H1 (cell line): Measurements from ENCODE around the gene PDGFD. TPM values are rescaled to one million over a fixed set of nuclear protein-coding genes. Genes with fewer than 3 reads are reported as not detected.

ENCODE experiments used
- CTCF ChIA-PET: fragments of 300-600 bp; sonication (Branson Sonifier 250); formaldehyde crosslinking; loops from one replicate; lab custom pipeline; 2021; ENCODE audit not compliant: partially characterized antibody; lab: Charles Lee
- POLR2A ChIA-PET: fragments of 300-600 bp; sonication (Branson Sonifier 250); formaldehyde crosslinking; loops from one replicate; lab custom pipeline; 2021; ENCODE audit warnings: inconsistent platforms; ENCODE audit not compliant: partially characterized antibody; lab: Charles Lee
- DNase-seq, 2 experiments: peaks; one replicate each; pipeline versions ENCODE4 v3.0.0 to v3.0.0-alpha.2; 2010 to 2022; ENCODE audit warnings: low spot score in 2 of 2, low read depth in 1 of 2, mixed read lengths in 1 of 2
- FAIRE-seq: peaks from 2 replicates; lab custom pipeline; 2011; peaks lifted over from hg19 to GRCh38; lab: Jason Lieb, UNC
- H2AFZ ChIP-seq: 2 replicates; pipeline ENCODE4 v1.8.1; 2012; ENCODE audit warnings: low read length, inconsistent platforms
- H2AK5ac ChIP-seq: 2 replicates; pipeline ENCODE4 v1.6.1; 2013; ENCODE audit warnings: low read depth, low read length
- H2BK120ac ChIP-seq: replicated peaks from 2 replicates; pipeline ENCODE3; 2013; ENCODE audit warnings: low read depth, low read length, inconsistent platforms
- H2BK12ac ChIP-seq: 2 replicates; pipeline ENCODE4 v1.6.1; 2013; ENCODE audit warnings: low read depth, low read length
- H2BK15ac ChIP-seq: 2 replicates; pipeline ENCODE4 v1.6.1; 2013; ENCODE audit warnings: low read length
- H2BK20ac ChIP-seq: 2 replicates; pipeline ENCODE4 v1.6.1; 2013; ENCODE audit warnings: low read length
- H2BK5ac ChIP-seq: 2 replicates; pipeline ENCODE4 v1.6.1; 2013; ENCODE audit warnings: low read depth, low read length
- H3K14ac ChIP-seq: 2 replicates; pipeline ENCODE4 v1.6.1; 2013; ENCODE audit warnings: inconsistent platforms; ENCODE audit not compliant: insufficient read length
- H3K18ac ChIP-seq: 2 replicates; pipeline ENCODE4 v1.6.1; 2013; ENCODE audit warnings: low read length; ENCODE audit errors: extremely low read depth
- H3K23ac ChIP-seq: 2 replicates; pipeline ENCODE4 v1.6.1; 2013; ENCODE audit warnings: inconsistent platforms; ENCODE audit not compliant: insufficient read length
- H3K23me2 ChIP-seq: 2 replicates; pipeline ENCODE4 v1.6.1; 2013; ENCODE audit warnings: low read depth, low read length
- H3K27ac ChIP-seq: 2 replicates; pipeline ENCODE4 v1.6.1; 2011; ENCODE audit warnings: low read depth, low read length, inconsistent platforms
- H3K27me3 ChIP-seq, 4 experiments: replicated peaks in 1 of 4; 1 replicate in 1 of 4; 2 replicates in 3 of 4; pipeline versions ENCODE4 v1.6.1 to v1.8.1; 2011 to 2013; ENCODE audit warnings: low read length in 3 of 4, mild to moderate bottlenecking in 3 of 4, inconsistent platforms in 2 of 4, mixed read lengths in 2 of 4, moderate library complexity in 1 of 4; ENCODE audit not compliant: control insufficient read depth in 3 of 4, insufficient read depth in 3 of 4; ENCODE audit errors: extremely low read depth in 1 of 4
- H3K36me3 ChIP-seq, 4 experiments: 2 replicates each; pipeline versions ENCODE4 v1.6.1 to v1.8.1; 2011 to 2013; ENCODE audit warnings: mild to moderate bottlenecking in 4 of 4, low read length in 3 of 4, moderate library complexity in 2 of 4, control low read depth in 1 of 4, inconsistent platforms in 1 of 4; ENCODE audit not compliant: insufficient read depth in 4 of 4, control insufficient read depth in 2 of 4
- H3K4ac ChIP-seq: replicated peaks from 2 replicates; pipeline ENCODE3; 2013; ENCODE audit warnings: low read length, low read depth, mixed read lengths, inconsistent platforms; ENCODE audit not compliant: insufficient read length
- H3K4me1 ChIP-seq, 4 experiments: replicated peaks in 1 of 4; 1 replicate in 1 of 4; 2 replicates in 3 of 4; pipeline versions ENCODE4 v1.6.1 to v1.8.1; 2011 to 2013; ENCODE audit warnings: low read length in 3 of 4, inconsistent platforms in 2 of 4, mixed read lengths in 1 of 4; ENCODE audit not compliant: insufficient read depth in 4 of 4, control insufficient read depth in 3 of 4
- H3K4me2 ChIP-seq, 2 experiments: 2 replicates each; pipeline versions ENCODE4 v1.6.1 to v1.8.1; 2011 to 2013; ENCODE audit warnings: low read depth in 2 of 2, low read length in 2 of 2, control low read depth in 1 of 2, inconsistent platforms in 1 of 2, mild to moderate bottlenecking in 1 of 2; ENCODE audit not compliant: insufficient read depth in 1 of 2
- H3K4me3 ChIP-seq, 4 experiments: fragments of 200-600, 300-600 bp in 1 of 4; sonication (generic), shearing (Covaris generic), sonication (Bioruptor Twin) in 1 of 4; 2 replicates each; pipeline versions ENCODE4 v1.5.1 to v1.8.1; 2011 to 2016; ENCODE audit warnings: low read length in 4 of 4, low read depth in 3 of 4, control low read depth in 2 of 4, inconsistent platforms in 2 of 4, mild to moderate bottlenecking in 2 of 4, mixed read lengths in 1 of 4, moderate library complexity in 1 of 4; ENCODE audit not compliant: insufficient read depth in 2 of 4; ENCODE audit errors: extremely low read depth in 1 of 4
- H3K56ac ChIP-seq: replicated peaks from 2 replicates; pipeline ENCODE3; 2013; ENCODE audit warnings: low read depth, mild to moderate bottlenecking, mixed read lengths, low read length, inconsistent platforms; ENCODE audit not compliant: insufficient read length
- H3K79me1 ChIP-seq: 2 replicates; pipeline ENCODE4 v1.6.1; 2013; ENCODE audit warnings: low read depth, low read length, control low read depth
- H3K79me2 ChIP-seq, 2 experiments: 2 replicates each; pipeline versions ENCODE4 v1.6.1 to v1.8.1; 2012 to 2013; ENCODE audit warnings: low read length in 2 of 2, mild to moderate bottlenecking in 2 of 2, inconsistent platforms in 1 of 2; ENCODE audit not compliant: insufficient read depth in 2 of 2, control insufficient read depth in 1 of 2
- H3K9ac ChIP-seq, 4 experiments: replicated peaks in 1 of 4; 1 replicate in 1 of 4; 2 replicates in 3 of 4; pipeline versions ENCODE4 v1.6.1 to v1.8.1; 2011 to 2013; ENCODE audit warnings: low read depth in 3 of 4, low read length in 3 of 4, control low read depth in 2 of 4, mild to moderate bottlenecking in 2 of 4, moderate library complexity in 2 of 4, inconsistent platforms in 1 of 4; ENCODE audit errors: extremely low read depth in 1 of 4
- H3K9me3 ChIP-seq, 2 experiments: 2 replicates each; pipeline versions ENCODE4 v1.6.1 to v1.8.1; 2012 to 2013; ENCODE audit warnings: mild to moderate bottlenecking in 2 of 2, moderate library complexity in 2 of 2, control low read depth in 1 of 2, inconsistent platforms in 1 of 2, low read depth in 1 of 2, low read length in 1 of 2, mixed read lengths in 1 of 2; ENCODE audit not compliant: insufficient read depth in 2 of 2
- H4K20me1 ChIP-seq, 2 experiments: replicated peaks in 1 of 2; 2 replicates each; pipeline versions ENCODE3 to v1.8.1; 2011 to 2013; ENCODE audit warnings: inconsistent platforms in 2 of 2, low read length in 2 of 2, mild to moderate bottlenecking in 1 of 2; ENCODE audit not compliant: insufficient read depth in 2 of 2, control insufficient read depth in 1 of 2
- H4K5ac ChIP-seq: 2 replicates; pipeline ENCODE4 v1.6.1; 2013; ENCODE audit warnings: low read length, low read depth, mixed read lengths, inconsistent platforms; ENCODE audit not compliant: insufficient read length
- H4K8ac ChIP-seq: 2 replicates; pipeline ENCODE4 v1.8.0; 2013; ENCODE audit warnings: mild to moderate bottlenecking, moderate library complexity, low read length, inconsistent platforms; ENCODE audit not compliant: insufficient read depth; ENCODE audit errors: extremely low read depth
- H4K91ac ChIP-seq: replicated peaks from 2 replicates; pipeline ENCODE3; 2013; ENCODE audit warnings: low read length, mixed read lengths, inconsistent platforms; ENCODE audit not compliant: insufficient read length
- CEBPB ChIP-seq: IDR thresholded peaks from 2 replicates; pipeline ENCODE4 v1.6.1; 2012; ENCODE audit warnings: low read depth, low read length
- CHD1 ChIP-seq: IDR thresholded peaks from 2 replicates; pipeline ENCODE4 v1.6.1; 2012; ENCODE audit warnings: low read depth, low read length, improper control_type of control experiment
- JUND ChIP-seq: IDR thresholded peaks from 2 replicates; pipeline ENCODE4 v1.6.1; 2011; ENCODE audit warnings: mild to moderate bottlenecking, improper control_type of control experiment, low read length
- RAD21 ChIP-seq, 2 experiments: IDR thresholded peaks in 1 of 2; conservative IDR thresholded peaks in 1 of 2; 2 replicates each; pipeline ENCODE4 v1.6.1; 2011; ENCODE audit warnings: low read depth in 2 of 2, low read length in 2 of 2, improper control_type of control experiment in 1 of 2, inconsistent platforms in 1 of 2, mild to moderate bottlenecking in 1 of 2, moderate library complexity in 1 of 2
- RBBP5 ChIP-seq: IDR thresholded peaks from 2 replicates; pipeline ENCODE4 v1.7.1; 2012; ENCODE audit warnings: low read depth, mild to moderate bottlenecking, inconsistent platforms, low read length, moderate library complexity, borderline replicate concordance
- TAF7 ChIP-seq: optimal IDR thresholded peaks from 2 replicates; pipeline ENCODE3; 2011; ENCODE audit warnings: low read depth, mild to moderate bottlenecking, inconsistent platforms, low read length, moderate library complexity, borderline replicate concordance
- TEAD4 ChIP-seq: IDR thresholded peaks from 2 replicates; pipeline ENCODE4 v1.6.1; 2012; ENCODE audit warnings: low read depth, low read length, inconsistent platforms, mixed read lengths
- WGBS, 2 experiments: shearing (Covaris generic) in 1 of 2; methylation state at CpG; one replicate each; pipeline versions ENCODE4 v1.1.6 to v1.1.7; 2013 to 2015; ENCODE audit warnings: low lambda C conversion rate in 2 of 2, mixed read lengths in 2 of 2, inconsistent platforms in 1 of 2, low coverage in 1 of 2, missing lambda C conversion rate in 1 of 2; ENCODE audit not compliant: insufficient replicate concordance in 2 of 2, insufficient coverage in 1 of 2, insufficient read length in 1 of 2; ENCODE audit errors: extremely low coverage in 1 of 2, missing lambda C conversion rate in 1 of 2; 5-methylcytosine and 5-hydroxymethylcytosine counted together
- polyA plus RNA-seq, 7 experiments: library from polyadenylated mRNA; depleted of rRNA in 3 of 7; stranded (reverse) in 5 of 7; unstranded in 2 of 7; fragments of >200 nt in 5 of 7; fragments of 200-250 nt in 2 of 7; gene quantifications; 1 replicate in 5 of 7; 2 replicates in 1 of 7; 4 replicates in 1 of 7; pipeline versions ENCODE4 v1.2.1 to v1.2.3, GENCODE V29; 2011 to 2013; ENCODE audit warnings: missing spikeins in 2 of 7, mixed read lengths in 2 of 7
- total RNA-seq: library from RNA; stranded (reverse); fragmentation: NEBNext Ultra II Directional; extraction: Animal tissue kit (Norgen Biotek cat#: 25700); gene quantifications from 2 replicates; pipeline ENCODE4 v1.2.1, GENCODE V29; 2021

Gene PDGFD
- total and polyA plus RNA-seq, 2 of the 8 experiments (the other 6 are each of a cell fraction or from before 2014, with no cell fraction given): 1.1 to 3.9 TPM

DNA sequence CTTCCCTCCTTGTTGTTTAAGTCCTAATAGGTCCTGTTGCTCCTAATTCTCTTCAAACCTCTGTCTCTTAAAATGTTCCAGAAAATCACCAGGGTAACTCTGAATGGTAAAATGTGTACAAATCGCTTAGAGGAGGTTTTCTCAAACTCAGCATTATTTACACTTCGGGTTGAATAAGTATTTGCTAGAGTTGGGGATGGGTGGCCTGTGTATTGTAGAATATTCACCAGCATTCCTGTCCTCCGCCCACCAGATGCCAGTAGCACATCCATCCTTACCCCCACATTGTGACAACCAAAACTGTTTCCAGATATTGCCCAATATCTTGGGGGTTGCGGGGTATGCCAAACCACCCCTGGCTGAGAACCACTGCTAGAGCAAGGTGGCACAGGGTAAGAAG lies 191.9 kb downstream of the PDGFD start:
- Histone ChIP-seq H3K14ac (no peak overlapping the region), H2BK15ac (no peak overlapping the region), H4K20me1 (no peaks in the 10 kb centered on the region), H2BK5ac (no peak overlapping the region), H3K18ac (no peak overlapping the region), H3K4me1 (no peaks in the 10 kb centered on the region), H3K4ac (no peak overlapping the region), H3K9ac (no peak overlapping the region), H3K23ac (no peak overlapping the region), H2BK120ac (no peak overlapping the region), H3K27ac (no peak overlapping the region), H3K79me2 (no peaks in the 10 kb centered on the region), H4K5ac (no peak overlapping the region), H2AK5ac (no peak overlapping the region), H2BK12ac (no peak overlapping the region), H3K9me3 (no peaks in the 10 kb centered on the region), H2AFZ (no peak overlapping the region), H3K36me3 (no peaks in the 10 kb centered on the region), H4K8ac (no peak overlapping the region), H4K91ac (no peak overlapping the region), H3K23me2 (no peaks in the 10 kb centered on the region), H3K79me1 (no peaks in the 10 kb centered on the region), H3K4me3 (no peak overlapping the region), H3K56ac (no peak overlapping the region), H2BK20ac (no peak overlapping the region), H3K27me3 (no peaks in the 10 kb centered on the region), H3K4me2 (no peak overlapping the region)
- no peak for DNase-seq
- FAIRE-seq: no peak
- POLR2A ChIA-PET: no interaction called here
- WGBS, 2 experiments: 97% methylated on average over 4 of the region's 4 CpGs; no CpG with 5 or more reads in 1 of the 2 experiments
- TF ChIP-seq CHD1 (no peak), RAD21 (IDR thresholded peaks at IDR 0.05 in 1 of 2, conservative IDR thresholded peaks at IDR 0.05 in 1 of 2; ENCODE audit: low read depth in 2 of 2, low read length in 2 of 2) (no peak), RBBP5 (no peak), TEAD4 (no peak), JUND (no peak), TAF7 (no peak), CEBPB (0 out of 2 replicates have a peak, but pooled peaks have one; percentile 39)
- CTCF ChIA-PET: no interaction called here
